ENCODE results near the gene GAK.

GRCh38 chr4:801436-802124, 130.5 kb downstream of the GAK start:
- TF ChIP-seq, protein P1, sequence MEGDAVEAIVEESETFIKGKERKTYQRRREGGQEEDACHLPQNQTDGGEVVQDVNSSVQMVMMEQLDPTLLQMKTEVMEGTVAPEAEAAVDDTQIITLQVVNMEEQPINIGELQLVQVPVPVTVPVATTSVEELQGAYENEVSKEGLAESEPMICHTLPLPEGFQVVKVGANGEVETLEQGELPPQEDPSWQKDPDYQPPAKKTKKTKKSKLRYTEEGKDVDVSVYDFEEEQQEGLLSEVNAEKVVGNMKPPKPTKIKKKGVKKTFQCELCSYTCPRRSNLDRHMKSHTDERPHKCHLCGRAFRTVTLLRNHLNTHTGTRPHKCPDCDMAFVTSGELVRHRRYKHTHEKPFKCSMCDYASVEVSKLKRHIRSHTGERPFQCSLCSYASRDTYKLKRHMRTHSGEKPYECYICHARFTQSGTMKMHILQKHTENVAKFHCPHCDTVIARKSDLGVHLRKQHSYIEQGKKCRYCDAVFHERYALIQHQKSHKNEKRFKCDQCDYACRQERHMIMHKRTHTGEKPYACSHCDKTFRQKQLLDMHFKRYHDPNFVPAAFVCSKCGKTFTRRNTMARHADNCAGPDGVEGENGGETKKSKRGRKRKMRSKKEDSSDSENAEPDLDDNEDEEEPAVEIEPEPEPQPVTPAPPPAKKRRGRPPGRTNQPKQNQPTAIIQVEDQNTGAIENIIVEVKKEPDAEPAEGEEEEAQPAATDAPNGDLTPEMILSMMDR (IDR thresholded peaks at IDR 0.05; ENCODE audit: insufficient read depth, low read length, poor library complexity, severe bottlenecking), result no peak
- TF ChIP-seq EZH2phosphoT487 (conservative IDR thresholded peaks at IDR 0.05; ENCODE audit: low read length), result no peak

Measured in SU-DHL-6 (cell line).